Lung (tissue), 12 donors: ENCODE measurements around the gene WWTR1. TPM values are rescaled to one million over a fixed set of nuclear protein-coding genes. Genes with fewer than 3 reads are reported as not detected.
A peak's percentile ranks its signal among the peaks of the same experiment; 100 is the strongest.

Experiments used
- ATAC-seq: fragments of 200-7000 bp; cut with Tn5 transposase; one replicate; pipeline ENCODE4 v1.9.1; 2020; ENCODE audit warnings: moderate number of reproducible peaks; ENCODE audit not compliant: insufficient read depth, low FRiP score
- DNase-seq, 3 donors: peaks; one replicate each; pipeline ENCODE4 v3.0.0-alpha.2; 2013 to 2017
- H3K27ac ChIP-seq, 2 donors: one replicate each; pipeline ENCODE4 v1.5.1; 2013; ENCODE audit warnings: mild to moderate bottlenecking in 2 of 2, moderate library complexity in 2 of 2, control low read depth in 1 of 2, inconsistent platforms in 1 of 2, low read depth in 1 of 2, low read length in 1 of 2
- H3K27me3 ChIP-seq, 3 donors: one replicate each; pipeline ENCODE4 v1.5.1; 2013; ENCODE audit warnings: low read length in 2 of 3; ENCODE audit not compliant: control insufficient read depth in 3 of 3, insufficient read depth in 3 of 3
- H3K36me3 ChIP-seq, 4 donors: one replicate each; pipeline ENCODE4 v1.5.1; 2013; ENCODE audit warnings: low read length in 4 of 4, mild to moderate bottlenecking in 1 of 4, moderate library complexity in 1 of 4; ENCODE audit not compliant: control insufficient read depth in 4 of 4, insufficient read depth in 4 of 4
- H3K4me1 ChIP-seq, 5 donors: one replicate each; pipeline ENCODE4 v1.5.1; 2013; ENCODE audit warnings: low read length in 5 of 5, mild to moderate bottlenecking in 2 of 5, moderate library complexity in 1 of 5; ENCODE audit not compliant: control insufficient read depth in 5 of 5, insufficient read depth in 5 of 5
- H3K4me3 ChIP-seq: one replicate; pipeline ENCODE4 v1.5.1; 2013; ENCODE audit warnings: mild to moderate bottlenecking, control low read depth, moderate library complexity
- H3K9ac ChIP-seq, 2 donors: one replicate each; pipeline ENCODE4 v1.5.1; 2013; ENCODE audit warnings: low read length in 2 of 2, control low read depth in 1 of 2; ENCODE audit not compliant: insufficient read depth in 1 of 2
- H3K9me3 ChIP-seq, 4 donors: one replicate each; pipeline ENCODE4 v1.5.1; 2013; ENCODE audit warnings: low read length in 3 of 4, mild to moderate bottlenecking in 1 of 4, moderate library complexity in 1 of 4; ENCODE audit not compliant: control insufficient read depth in 4 of 4, insufficient read depth in 3 of 4
- CTCF ChIP-seq: IDR thresholded peaks from 2 replicates; pipeline ENCODE4 v1.5.1; 2012; ENCODE audit warnings: mild to moderate bottlenecking; ENCODE audit errors: control extremely low read depth, extremely low read depth
- WGBS, 2 donors: extraction: QIAGEN DNeasy Blood & Tissue Kit; methylation state at CpG; one replicate each; pipeline ENCODE4 v1.1.7; 2013; 5-methylcytosine and 5-hydroxymethylcytosine counted together
- polyA plus RNA-seq, 2 donors: library from polyadenylated mRNA; stranded (reverse); fragments of 200-250 nt; gene quantifications; one replicate each; pipeline ENCODE4 v1.2.1, GENCODE V29; 2013
- total RNA-seq, 2 donors: library from RNA; depleted of rRNA in 1 of 2; stranded (reverse); fragments of >200 nt in 1 of 2; gene quantifications; one replicate each; pipeline ENCODE4 v1.2.1, GENCODE V29; 2014 to 2021
- donor health status: control.
- donor health status: control.
- donor health status: Bipolar disorder and iron deficiency.
- donor health status: healthy.
- donor health status: DM: yes; HTN: yes; CAD: no.

WWTR1 gene
- total and polyA plus RNA-seq, 4 donors = 29.3 to 186 (median 63.4) TPM

DNA sequence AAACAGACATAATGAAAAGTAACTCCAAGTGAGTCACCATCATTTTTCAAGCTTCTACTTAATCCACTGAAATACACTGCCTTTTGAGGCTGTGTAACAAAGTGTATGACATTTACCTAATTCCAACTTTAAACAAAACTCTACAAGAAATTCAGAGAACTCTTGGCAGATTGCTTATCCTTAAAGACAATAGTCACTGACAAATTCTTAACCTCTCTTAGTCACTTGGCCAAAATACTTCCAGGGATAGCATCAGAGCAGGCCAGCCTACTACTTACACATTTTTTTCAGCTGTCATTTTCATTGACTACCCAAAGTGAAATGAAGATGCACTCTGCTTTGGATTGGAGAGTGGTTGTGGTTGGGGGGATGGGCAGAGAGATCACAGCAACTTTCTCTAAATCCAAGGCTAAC, 3.6 kb downstream of the WWTR1 start:
- TF ChIP-seq CTCF = no peak
- peak in 1 of 3 donors; percentile 21 for DNase-seq
- peaks cover 2 to 21% (median 5%) of the 10 kb centered on the region in 4 donors for H3K36me3 ChIP-seq
- H3K9ac ChIP-seq = peak overlapping the region in 1 of 2 donors; percentile 11
- H3K4me1 ChIP-seq = peaks cover 0 to 28% (median 7%) of the 10 kb centered on the region in 5 donors
- peaks cover 0 to 4% (median 0%) of the 10 kb centered on the region in 4 donors for H3K9me3 ChIP-seq
- peak overlapping the region; percentile 3 to 23 for H3K27ac ChIP-seq
- ATAC-seq = no peak
- no peaks in the 10 kb centered on the region for H3K27me3 ChIP-seq
- no peak overlapping the region for H3K4me3 ChIP-seq

GRCh38 chr3:149653564-149653963, 4.3 kb downstream of the WWTR1 start:
- peak overlapping the region; percentile 25 for H3K4me3 ChIP-seq
- peaks cover 0 to 23% (median 9%) of the 10 kb centered on the region in 5 donors for H3K4me1 ChIP-seq

DNA sequence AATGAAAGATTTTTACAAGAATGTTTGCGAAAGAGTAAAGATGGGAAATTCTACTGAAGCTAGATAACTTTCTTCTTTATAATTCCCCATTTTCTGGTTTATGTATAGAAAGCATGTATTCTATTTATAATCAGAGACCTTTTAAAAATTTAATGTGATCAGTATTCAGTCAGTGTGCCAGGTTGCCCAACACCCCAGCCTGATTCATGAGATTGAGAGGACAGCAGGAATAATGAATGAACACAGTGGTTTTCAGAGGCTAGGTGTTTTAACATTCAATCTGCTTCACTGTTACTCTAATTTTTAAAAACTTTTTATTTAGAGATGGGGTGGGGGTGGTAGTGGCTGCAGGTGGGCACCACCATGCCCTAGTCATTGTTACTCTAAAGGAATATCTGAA, 4.7 kb downstream of the WWTR1 start:
- no peak for DNase-seq
- Histone ChIP-seq H3K9ac (no peak overlapping the region), H3K27ac (no peak overlapping the region), H3K27me3 (no peaks in the 10 kb centered on the region), H3K9me3 (peaks cover 0 to 6% (median 0%) of the 10 kb centered on the region in 4 donors), H3K4me1 (peaks cover 0 to 26% (median 13%) of the 10 kb centered on the region in 5 donors), H3K36me3 (peaks cover 3 to 25% (median 8%) of the 10 kb centered on the region in 4 donors), H3K4me3 (no peak overlapping the region)
- no peak for TF ChIP-seq CTCF
- WGBS, 2 donors = 97 to 98% methylated on average over 1 of the region's 1 CpG
- ATAC-seq = no peak

More at GRCh38 chr3:149653564-149653963, 4.3 kb downstream of the WWTR1 start:
- peaks cover 2 to 23% (median 6%) of the 10 kb centered on the region in 4 donors for H3K36me3 ChIP-seq
- ATAC-seq (no peak), DNase-seq (no peak)
- TF ChIP-seq CTCF = no peak
- H3K27me3 ChIP-seq = no peaks in the 10 kb centered on the region
- no peak overlapping the region for H3K27ac ChIP-seq
- WGBS, 2 donors = 42 to 62% methylated on average over 2 of the region's 2 CpGs
- no peak overlapping the region for H3K9ac ChIP-seq
- peaks cover 0 to 4% (median 0%) of the 10 kb centered on the region in 4 donors for H3K9me3 ChIP-seq

GRCh38 chr3:149650828-149651227, 7.0 kb downstream of the WWTR1 start:
- no peak for TF ChIP-seq CTCF
- H3K9ac ChIP-seq = no peak overlapping the region
- H3K9me3 ChIP-seq = peaks cover 0 to 2% (median 0%) of the 10 kb centered on the region in 4 donors
- H3K36me3 ChIP-seq = peaks cover 3 to 25% (median 16%) of the 10 kb centered on the region in 4 donors
- H3K4me3 ChIP-seq = no peak overlapping the region
- H3K27me3 ChIP-seq = no peaks in the 10 kb centered on the region
- 78 to 89% methylated on average over 1 of the region's 1 CpG for WGBS, 2 donors
- DNase-seq (no peak), ATAC-seq (no peak)
- H3K4me1 ChIP-seq = peaks cover 0 to 42% (median 8%) of the 10 kb centered on the region in 5 donors
- no peak overlapping the region for H3K27ac ChIP-seq
